SK-N-SH treated with all-trans-retinoic acid at 6 μM for 48 hours (cell line): ENCODE data around the gene HIVEP3.

Experiments
- CREB5 ChIP-seq: fragments of 250-450 bp; sonication (Bioruptor Pico); IDR thresholded peaks from 2 replicates; pipeline ENCODE4 v1.5.1; 2020; ENCODE audit warnings: low read depth, mild to moderate bottlenecking, moderate library complexity
- CSDC2 ChIP-seq: fragments of 250-450 bp; sonication (Bioruptor Pico); IDR thresholded peaks from 2 replicates; pipeline ENCODE4 v1.5.0; 2020; ENCODE audit warnings: mild to moderate bottlenecking, moderate library complexity
- ISL1 ChIP-seq: fragments of 250-450 bp; sonication (Bioruptor Pico); IDR thresholded peaks from 2 replicates; pipeline ENCODE4 v2.1.2; 2022; ENCODE audit warnings: mild to moderate bottlenecking, moderate library complexity
- PATZ1 ChIP-seq: fragments of 250-450 bp; sonication (Bioruptor Pico); IDR thresholded peaks from 2 replicates; pipeline ENCODE4 v1.8.0; 2020; ENCODE audit warnings: mild to moderate bottlenecking, moderate library complexity, borderline replicate concordance

- no peak for TF ChIP-seq CREB5 (CRISPR knock-in tag)
- TF ChIP-seq PATZ1 (CRISPR knock-in tag) = no peak
- TF ChIP-seq ISL1 (CRISPR knock-in tag) = no peak
- TF ChIP-seq CSDC2 (CRISPR knock-in tag) = no peak
Observed at GRCh38 chr1:41809692-41810091, 109.0 kb downstream of the HIVEP3 start.
